IMR-90 (cell line): Measurements from ENCODE around the gene GFM2. TPM values are rescaled to one million over a fixed set of nuclear protein-coding genes. Genes with fewer than 3 reads are reported as not detected.

Experiments used
- ATAC-seq: fragments of 200-7000 bp; cut with Tn5 transposase; 2 replicates; pipeline ENCODE4 v1.9.1; 2020; ENCODE audit warnings: low read depth, mild to moderate bottlenecking, moderate library complexity
- BruUV-seq: library from RNA; stranded (reverse); fragments of 400-500 nt; replicated peaks from 2 replicates; lab custom pipeline; 2021; lab: Mats Ljungman, UMichigan
- CTCF ChIA-PET: fragments of 300-600 bp; formaldehyde crosslinking; extraction: SDS; loops from one replicate; lab custom pipeline; 2021; ENCODE audit warnings: antibody characterized with exemption; lab: Yijun Ruan, JAX
- POLR2A ChIA-PET: fragments of 300-600 bp; sonication (Branson Sonifier 250); formaldehyde crosslinking; loops from one replicate; lab custom pipeline; 2022; ENCODE audit warnings: antibody characterized with exemption; ENCODE audit not compliant: unreplicated experiment; lab: Charles Lee
- DNase-seq: peaks from one replicate; pipeline ENCODE4 v3.0.0; 2013
- H2AFZ ChIP-seq: replicated peaks from 2 replicates; pipeline ENCODE3; 2013; ENCODE audit warnings: low read length, mild to moderate bottlenecking; ENCODE audit not compliant: poor library complexity
- H2AK5ac ChIP-seq: 2 replicates; pipeline ENCODE4 v1.6.1; 2013; ENCODE audit warnings: low read depth, low read length, inconsistent platforms
- H2AK9ac ChIP-seq: replicated peaks from 2 replicates; pipeline ENCODE3; 2013; ENCODE audit warnings: mild to moderate bottlenecking, low read depth, low read length, moderate library complexity; ENCODE audit not compliant: poor library complexity
- H2BK120ac ChIP-seq: 2 replicates; pipeline ENCODE4 v1.6.1; 2013; ENCODE audit warnings: low read depth, low read length, inconsistent platforms
- H2BK15ac ChIP-seq: 3 replicates; pipeline ENCODE4 v1.6.1; 2013; ENCODE audit warnings: low read depth, low read length, inconsistent platforms
- H2BK20ac ChIP-seq: 2 replicates; pipeline ENCODE4 v1.6.1; 2013; ENCODE audit warnings: low read depth, mild to moderate bottlenecking, inconsistent platforms, low read length, moderate library complexity
- H2BK5ac ChIP-seq: 2 replicates; pipeline ENCODE4 v1.6.1; 2013; ENCODE audit warnings: mild to moderate bottlenecking, low read depth, low read length, inconsistent platforms; ENCODE audit not compliant: poor library complexity, severe bottlenecking
- H3K14ac ChIP-seq: replicated peaks from 2 replicates; pipeline ENCODE4 v1.6.1; 2013; ENCODE audit warnings: low read depth, low read length, inconsistent platforms
- H3K18ac ChIP-seq: 2 replicates; pipeline ENCODE4 v1.6.1; 2013; ENCODE audit warnings: low read depth, low read length, control low read depth
- H3K23ac ChIP-seq: 2 replicates; pipeline ENCODE4 v1.6.1; 2013; ENCODE audit warnings: low read depth, low read length, inconsistent platforms
- H3K27ac ChIP-seq: 2 replicates; pipeline ENCODE4 v1.5.1; 2013; ENCODE audit warnings: mild to moderate bottlenecking, control low read depth, low read length; ENCODE audit not compliant: insufficient read depth
- H3K27me3 ChIP-seq: 2 replicates; pipeline ENCODE4 v1.6.1; 2013; ENCODE audit warnings: low read length; ENCODE audit not compliant: control insufficient read depth, insufficient read depth
- H3K36me3 ChIP-seq: 2 replicates; pipeline ENCODE4 v1.6.1; 2013; ENCODE audit warnings: low read length, mixed read lengths; ENCODE audit not compliant: control insufficient read depth, insufficient read depth
- H3K4ac ChIP-seq: 2 replicates; pipeline ENCODE4 v1.6.1; 2013; ENCODE audit warnings: low read depth, low read length, inconsistent platforms
- H3K4me1 ChIP-seq: 2 replicates; pipeline ENCODE4 v1.6.1; 2013; ENCODE audit warnings: low read length, mixed read lengths; ENCODE audit not compliant: control insufficient read depth, insufficient read depth
- H3K4me2 ChIP-seq: 2 replicates; pipeline ENCODE4 v1.6.1; 2013; ENCODE audit warnings: low read depth, mild to moderate bottlenecking, control low read depth, low read length, moderate library complexity
- H3K4me3 ChIP-seq: 2 replicates; pipeline ENCODE4 v1.5.1; 2013; ENCODE audit warnings: low read depth, mild to moderate bottlenecking, control low read depth, low read length, moderate library complexity; ENCODE audit not compliant: insufficient read depth
- H3K56ac ChIP-seq: 2 replicates; pipeline ENCODE4 v1.6.1; 2013; ENCODE audit warnings: low read length, inconsistent platforms; ENCODE audit not compliant: insufficient read depth; ENCODE audit errors: extremely low read depth
- H3K79me1 ChIP-seq, 2 experiments: 2 replicates each; pipeline ENCODE4 v1.6.1; 2013; ENCODE audit warnings: low read length in 2 of 2, inconsistent platforms in 1 of 2, low read depth in 1 of 2
- H3K9ac ChIP-seq: 2 replicates; pipeline ENCODE4 v1.6.1; 2013; ENCODE audit warnings: low read depth, low read length, control low read depth
- H3K9me1 ChIP-seq: 2 replicates; pipeline ENCODE4 v1.6.1; 2013; ENCODE audit warnings: low read length, inconsistent platforms; ENCODE audit not compliant: insufficient read depth
- H3K9me3 ChIP-seq: 2 replicates; pipeline ENCODE4 v1.6.1; 2013; ENCODE audit warnings: low read length; ENCODE audit not compliant: control insufficient read depth, insufficient read depth
- H4K20me1 ChIP-seq: 2 replicates; pipeline ENCODE4 v1.6.1; 2013; ENCODE audit warnings: low read length, inconsistent platforms; ENCODE audit not compliant: insufficient read depth
- H4K5ac ChIP-seq: 2 replicates; pipeline ENCODE4 v1.6.1; 2013; ENCODE audit warnings: mild to moderate bottlenecking, low read depth, low read length, control low read depth
- H4K8ac ChIP-seq, 2 experiments: 2 replicates each; pipeline ENCODE4 v1.6.1; 2013; ENCODE audit warnings: low read depth in 2 of 2, low read length in 2 of 2, control low read depth in 1 of 2, inconsistent platforms in 1 of 2
- H4K91ac ChIP-seq: 2 replicates; pipeline ENCODE4 v1.6.1; 2013; ENCODE audit warnings: low read depth, low read length, inconsistent platforms; ENCODE audit not compliant: insufficient read depth
- CEBPB ChIP-seq: IDR thresholded peaks from 2 replicates; pipeline ENCODE4 v1.6.1; 2012; ENCODE audit warnings: low read depth, low read length, improper control_type of control experiment
- CHD1 ChIP-seq: IDR thresholded peaks from 2 replicates; pipeline ENCODE4 v1.6.1; 2012; ENCODE audit warnings: low read depth, low read length, improper control_type of control experiment
- FOS ChIP-seq: fragments of 150-350 bp; IDR thresholded peaks from 2 replicates; pipeline ENCODE4 v1.6.1; 2016; ENCODE audit warnings: low read depth, low read length
- MAFK ChIP-seq: IDR thresholded peaks from 2 replicates; pipeline ENCODE4 v1.6.1; 2012; ENCODE audit warnings: low read depth, low read length, improper control_type of control experiment
- RAD21 ChIP-seq: IDR thresholded peaks from 2 replicates; pipeline ENCODE4 v1.6.1; 2012; ENCODE audit warnings: low read length, improper control_type of control experiment
- RCOR1 ChIP-seq: IDR thresholded peaks from 2 replicates; pipeline ENCODE4 v1.6.1; 2012; ENCODE audit warnings: mild to moderate bottlenecking, low read length, improper control_type of control experiment; ENCODE audit not compliant: insufficient replicate concordance
- RFX5 ChIP-seq: IDR thresholded peaks from 2 replicates; pipeline ENCODE4 v1.8.0; 2012; ENCODE audit warnings: low read depth, mild to moderate bottlenecking, low read length, moderate library complexity
- SMC3 ChIP-seq: fragments of 150-350 bp; IDR thresholded peaks from 2 replicates; pipeline ENCODE4 v1.6.1; 2016; ENCODE audit warnings: low read depth, mild to moderate bottlenecking, antibody characterized with exemption, low read length, moderate library complexity
- WGBS, 2 experiments: methylation state at CpG; one replicate each; pipeline versions ENCODE4 v1.1.5 to v1.1.7; 2013; ENCODE audit warnings: missing lambda C conversion rate in 2 of 2; ENCODE audit not compliant: insufficient read length in 1 of 2; ENCODE audit errors: extremely low coverage in 2 of 2; 5-methylcytosine and 5-hydroxymethylcytosine counted together
- dilution Hi-C: fragments of 300-500 bp; cut with HindIII; formaldehyde crosslinking; loops from one replicate; pipeline ENCODE4 v1.14.3; 2018; ENCODE audit warnings: low sequenced_read_pairs; ENCODE audit not compliant: unreplicated experiment
- in situ Hi-C: fragments of 300-500 bp; cut with MboI; formaldehyde crosslinking; loops from 3 replicates; pipeline ENCODE4 v1.14.3; 2019; ENCODE audit warnings: low sequenced_read_pairs, inconsistent platforms, mixed read lengths
- intact Hi-C: fragments of 100-400 bp; cut with micrococcal nuclease; formaldehyde crosslinking; loops from 2 replicates; pipeline ENCODE4 v1.10.0; 2022
- polyA plus RNA-seq, 3 experiments: library from polyadenylated mRNA; depleted of rRNA; stranded (reverse); fragments of >200 nt; gene quantifications; 2 replicates each; pipeline ENCODE4 v1.2.3, GENCODE V29; 2012; ENCODE audit warnings: low replicate concordance in 1 of 3
- total RNA-seq: library from RNA; depleted of rRNA; stranded (reverse); fragments of >200 nt; gene quantifications from 2 replicates; pipeline ENCODE4 v1.2.3, GENCODE V29; 2012
- TF ChIP-seq, protein P1 (sequence below): fragments of 150-350 bp; IDR thresholded peaks from 2 replicates; pipeline ENCODE4 v1.6.1; 2017; ENCODE audit warnings: mild to moderate bottlenecking, antibody characterized with exemption, low read length, low read depth

GFM2 gene
- total and polyA plus RNA-seq, 2 of the 4 experiments (the other 2 are of a cell fraction), result 23.3 to 45.7 TPM

DNA sequence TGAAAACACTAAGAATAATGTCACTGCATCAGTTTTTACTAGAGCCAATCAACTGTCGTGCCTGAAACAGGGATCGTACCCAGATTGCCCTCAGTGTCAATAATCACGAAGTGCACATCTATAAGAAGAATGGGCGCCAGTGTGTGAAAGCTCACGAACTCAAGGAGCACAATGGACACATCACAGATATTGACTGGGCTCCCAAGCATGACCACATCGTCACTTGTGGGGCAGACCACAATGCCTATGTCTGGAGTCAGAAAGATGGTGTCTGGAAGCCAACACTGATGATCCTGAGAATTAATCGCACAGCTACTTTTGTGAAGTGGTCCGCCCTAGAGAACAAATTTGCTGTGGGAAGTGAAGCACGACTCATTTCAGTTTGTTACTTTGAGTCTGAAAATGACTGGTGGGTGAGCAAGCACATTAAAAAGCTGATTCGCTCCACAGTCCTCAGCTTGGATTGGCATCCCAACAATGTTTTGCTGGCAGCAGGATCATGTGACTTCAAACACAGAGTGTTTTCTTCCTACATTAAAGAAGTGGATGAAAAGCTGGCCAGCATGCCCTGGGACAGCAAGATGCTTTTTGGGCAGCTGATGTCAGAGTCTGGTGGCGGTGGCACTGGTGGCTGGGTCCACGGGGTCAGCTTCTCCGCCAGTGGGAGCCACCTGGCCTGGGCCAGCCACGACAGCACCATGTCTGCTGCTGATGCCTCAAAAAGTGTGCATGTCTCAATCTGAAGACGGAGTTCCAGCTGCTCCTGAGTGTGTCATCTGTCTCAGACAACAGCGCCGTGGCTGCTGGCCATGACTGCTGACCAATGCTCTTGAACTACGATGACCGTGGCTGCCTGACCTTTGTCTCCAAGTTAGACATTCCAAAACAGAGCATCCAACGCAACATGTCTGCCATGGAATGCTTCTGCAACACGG is 32.3 kb upstream of the GFM2 start:
- H3K27ac ChIP-seq, result no peak overlapping the region
- H3K9me1 ChIP-seq, result no peaks in the 10 kb centered on the region; the same call in 1 of the 2 replicates
- intact Hi-C loops, result no loop called here
- no peak overlapping the region for H2BK20ac ChIP-seq
- no peak overlapping the region for H3K4ac ChIP-seq
- BruUV-seq, result no TSS peak
- TF ChIP-seq RAD21 (no peak), RCOR1 (no peak), SMC3 (no peak), CHD1 (no peak), RFX5 (no peak), MAFK (no peak), CEBPB (no peak), FOS (no peak)
- TF ChIP-seq, protein P1, sequence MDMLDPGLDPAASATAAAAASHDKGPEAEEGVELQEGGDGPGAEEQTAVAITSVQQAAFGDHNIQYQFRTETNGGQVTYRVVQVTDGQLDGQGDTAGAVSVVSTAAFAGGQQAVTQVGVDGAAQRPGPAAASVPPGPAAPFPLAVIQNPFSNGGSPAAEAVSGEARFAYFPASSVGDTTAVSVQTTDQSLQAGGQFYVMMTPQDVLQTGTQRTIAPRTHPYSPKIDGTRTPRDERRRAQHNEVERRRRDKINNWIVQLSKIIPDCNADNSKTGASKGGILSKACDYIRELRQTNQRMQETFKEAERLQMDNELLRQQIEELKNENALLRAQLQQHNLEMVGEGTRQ, result no peak
- H3K36me3 ChIP-seq, result no peaks in the 10 kb centered on the region
- H2AK9ac ChIP-seq, result no peak overlapping the region
- H4K8ac ChIP-seq, result no peak overlapping the region
- H3K14ac ChIP-seq, result no peak overlapping the region
- no peak overlapping the region for H3K56ac ChIP-seq
- peak; percentile 20 for DNase-seq
- H2AFZ ChIP-seq, result no peak overlapping the region
- H3K18ac ChIP-seq, result no peak overlapping the region
- ChIA-PET POLR2A (no interaction called here), CTCF (no interaction called here)
- H3K4me1 ChIP-seq, result no peaks in the 10 kb centered on the region
- H4K20me1 ChIP-seq, result no peaks in the 10 kb centered on the region
- no peak overlapping the region for H4K5ac ChIP-seq
- dilution Hi-C loops, result no loop called here
- H3K23ac ChIP-seq, result no peak overlapping the region
- H2BK120ac ChIP-seq, result no peak overlapping the region
- no peak overlapping the region for H4K91ac ChIP-seq
- H2BK15ac ChIP-seq, result no peak overlapping the region
- H3K4me2 ChIP-seq, result no peak overlapping the region
- H3K79me1 ChIP-seq, result no peaks in the 10 kb centered on the region
- H3K9ac ChIP-seq, result no peak overlapping the region
- H3K27me3 ChIP-seq, result no peaks in the 10 kb centered on the region
- WGBS, 2 experiments, result 85% methylated on average over 17 of the region's 21 CpGs; no CpG with 5 or more reads in 1 of the 2 experiments
- no peak for ATAC-seq
- H3K4me3 ChIP-seq, result no peak overlapping the region
- in situ Hi-C loops, result no loop called here
- no peak overlapping the region for H2AK5ac ChIP-seq
- H3K9me3 ChIP-seq, result no peaks in the 10 kb centered on the region
- no peak overlapping the region for H2BK5ac ChIP-seq
